Endodermal cell (in vitro differentiated cells): Measurements from ENCODE around the gene OR1M1. TPM values are rescaled to one million over a fixed set of nuclear protein-coding genes. Genes with fewer than 3 reads are reported as not detected.
"Not testable (repeated sequence)": the region's sequence is repeated elsewhere in the genome, so short reads cannot be mapped to it uniquely, and the experiment has no call there.

Experiments
- DNase-seq: peaks from one replicate; pipeline ENCODE4 v3.0.0-alpha.2; 2017
- H3K27ac ChIP-seq: 2 replicates; pipeline ENCODE4 v1.5.1; 2013; ENCODE audit warnings: mild to moderate bottlenecking, low read depth, low read length, moderate library complexity
- H3K27me3 ChIP-seq: 2 replicates; pipeline ENCODE4 v1.6.1; 2013; ENCODE audit warnings: mild to moderate bottlenecking, low read length, moderate library complexity; ENCODE audit not compliant: insufficient read depth, control insufficient read depth, poor library complexity, severe bottlenecking
- H3K36me3 ChIP-seq: 2 replicates; pipeline ENCODE4 v1.7.0; 2013; ENCODE audit warnings: mild to moderate bottlenecking, low read length, moderate library complexity; ENCODE audit not compliant: control insufficient read depth, insufficient read depth
- H3K4me1 ChIP-seq: one replicate; pipeline ENCODE4 v1.7.0; 2013; ENCODE audit warnings: low read length; ENCODE audit not compliant: control insufficient read depth, insufficient read depth
- H3K4me3 ChIP-seq: 2 replicates; pipeline ENCODE4 v1.5.1; 2013; ENCODE audit warnings: mild to moderate bottlenecking, low read length, moderate library complexity
- H3K9ac ChIP-seq: 2 replicates; pipeline ENCODE4 v1.6.1; 2013; ENCODE audit warnings: mild to moderate bottlenecking, low read length, moderate library complexity; ENCODE audit not compliant: poor library complexity, severe bottlenecking; ENCODE audit errors: extremely low read depth
- H3K9me3 ChIP-seq: 2 replicates; pipeline ENCODE4 v1.6.1; 2013; ENCODE audit warnings: mild to moderate bottlenecking, low read length, moderate library complexity; ENCODE audit not compliant: control insufficient read depth
- H3K27ac Mint-ChIP-seq: 2 replicates; pipeline ENCODE4 v1.8.0; 2020; ENCODE audit warnings: mixed read lengths
- H3K27me3 Mint-ChIP-seq: 2 replicates; pipeline ENCODE4 v1.8.0; 2021; ENCODE audit warnings: mild to moderate bottlenecking, mixed read lengths; ENCODE audit not compliant: insufficient read depth
- H3K36me3 Mint-ChIP-seq: 2 replicates; pipeline ENCODE4 v1.8.0; 2020; ENCODE audit warnings: low read depth, mixed read lengths
- H3K4me1 Mint-ChIP-seq: 2 replicates; pipeline ENCODE4 v1.8.0; 2020; ENCODE audit warnings: mixed read lengths
- H3K4me3 Mint-ChIP-seq: 2 replicates; pipeline ENCODE4 v1.8.0; 2020; ENCODE audit warnings: mild to moderate bottlenecking, moderate library complexity, mixed read lengths
- H3K9me3 Mint-ChIP-seq: 2 replicates; pipeline ENCODE4 v1.8.0; 2020; ENCODE audit warnings: mild to moderate bottlenecking, mixed read lengths
- WGBS, 2 experiments: methylation state at CpG; one replicate each; pipeline versions ENCODE4 v1.1.5 to v1.1.7; 2013; ENCODE audit warnings: missing lambda C conversion rate in 2 of 2, mixed read lengths in 1 of 2; ENCODE audit not compliant: insufficient coverage in 1 of 2, insufficient read length in 1 of 2; 5-methylcytosine and 5-hydroxymethylcytosine counted together
- total RNA-seq, 2 donors: library from RNA; stranded (reverse); fragmentation: NEBNext Ultra II Directional in 1 of 2; extraction: Animal tissue kit (Norgen Biotek cat#: 25700) in 1 of 2; gene quantifications; 2 replicates in 1 of 2; 3 replicates in 1 of 2; pipeline ENCODE4 v1.2.1, GENCODE V29; 2021
- TF ChIP-seq, protein P1 (sequence below): fragments of 200-600 bp; sonication (generic); conservative IDR thresholded peaks from 2 replicates; pipeline ENCODE4 v1.5.0; 2021; ENCODE audit warnings: antibody characterized with exemption, mild to moderate bottlenecking

Gene OR1M1
- total RNA-seq, 2 donors from 2014 or later = not detected

DNA sequence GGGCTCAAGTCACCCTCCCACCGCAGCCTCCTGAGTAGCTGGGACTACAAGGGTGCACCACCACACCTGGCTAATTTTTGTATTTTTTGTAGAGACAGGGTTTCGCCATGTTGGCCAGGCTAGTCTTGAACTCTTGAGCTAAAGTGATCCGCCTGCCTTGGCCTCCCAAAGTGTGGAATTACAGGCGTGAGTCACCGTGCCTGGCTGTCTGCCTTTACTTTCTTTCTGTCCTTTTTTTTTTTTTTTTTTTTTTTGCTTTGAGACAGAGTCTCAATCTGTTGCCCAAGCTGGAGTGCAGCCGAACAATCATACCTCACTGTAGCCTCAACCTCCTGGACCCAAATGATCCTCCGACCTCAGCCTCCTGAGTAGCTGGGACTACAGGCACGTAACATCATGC lies 25.0 kb upstream of the OR1M1 start:
- 92 to 100% methylated on average over 5 to 8 of the region's 8 CpGs for WGBS, 2 experiments
- DNase-seq = no peak
- no peak overlapping the region for H3K4me3 ChIP-seq
- H3K36me3 ChIP-seq = no peaks in the 10 kb centered on the region
- no peaks in the 10 kb centered on the region for H3K9me3 ChIP-seq
- no peak overlapping the region for H3K4me3 Mint-ChIP-seq
- no peak overlapping the region for H3K27ac ChIP-seq
- TF ChIP-seq, protein P1, sequence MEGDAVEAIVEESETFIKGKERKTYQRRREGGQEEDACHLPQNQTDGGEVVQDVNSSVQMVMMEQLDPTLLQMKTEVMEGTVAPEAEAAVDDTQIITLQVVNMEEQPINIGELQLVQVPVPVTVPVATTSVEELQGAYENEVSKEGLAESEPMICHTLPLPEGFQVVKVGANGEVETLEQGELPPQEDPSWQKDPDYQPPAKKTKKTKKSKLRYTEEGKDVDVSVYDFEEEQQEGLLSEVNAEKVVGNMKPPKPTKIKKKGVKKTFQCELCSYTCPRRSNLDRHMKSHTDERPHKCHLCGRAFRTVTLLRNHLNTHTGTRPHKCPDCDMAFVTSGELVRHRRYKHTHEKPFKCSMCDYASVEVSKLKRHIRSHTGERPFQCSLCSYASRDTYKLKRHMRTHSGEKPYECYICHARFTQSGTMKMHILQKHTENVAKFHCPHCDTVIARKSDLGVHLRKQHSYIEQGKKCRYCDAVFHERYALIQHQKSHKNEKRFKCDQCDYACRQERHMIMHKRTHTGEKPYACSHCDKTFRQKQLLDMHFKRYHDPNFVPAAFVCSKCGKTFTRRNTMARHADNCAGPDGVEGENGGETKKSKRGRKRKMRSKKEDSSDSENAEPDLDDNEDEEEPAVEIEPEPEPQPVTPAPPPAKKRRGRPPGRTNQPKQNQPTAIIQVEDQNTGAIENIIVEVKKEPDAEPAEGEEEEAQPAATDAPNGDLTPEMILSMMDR = no peak
- no peaks in the 10 kb centered on the region for H3K9me3 Mint-ChIP-seq
- H3K27me3 Mint-ChIP-seq = no peaks in the 10 kb centered on the region
- H3K36me3 Mint-ChIP-seq = no peaks in the 10 kb centered on the region
- no peaks in the 10 kb centered on the region for H3K4me1 ChIP-seq
- H3K9ac ChIP-seq = no peak overlapping the region
- H3K27ac Mint-ChIP-seq = no peak overlapping the region
- H3K4me1 Mint-ChIP-seq = peaks cover 11% of the 10 kb centered on the region
- no peaks in the 10 kb centered on the region for H3K27me3 ChIP-seq

DNA sequence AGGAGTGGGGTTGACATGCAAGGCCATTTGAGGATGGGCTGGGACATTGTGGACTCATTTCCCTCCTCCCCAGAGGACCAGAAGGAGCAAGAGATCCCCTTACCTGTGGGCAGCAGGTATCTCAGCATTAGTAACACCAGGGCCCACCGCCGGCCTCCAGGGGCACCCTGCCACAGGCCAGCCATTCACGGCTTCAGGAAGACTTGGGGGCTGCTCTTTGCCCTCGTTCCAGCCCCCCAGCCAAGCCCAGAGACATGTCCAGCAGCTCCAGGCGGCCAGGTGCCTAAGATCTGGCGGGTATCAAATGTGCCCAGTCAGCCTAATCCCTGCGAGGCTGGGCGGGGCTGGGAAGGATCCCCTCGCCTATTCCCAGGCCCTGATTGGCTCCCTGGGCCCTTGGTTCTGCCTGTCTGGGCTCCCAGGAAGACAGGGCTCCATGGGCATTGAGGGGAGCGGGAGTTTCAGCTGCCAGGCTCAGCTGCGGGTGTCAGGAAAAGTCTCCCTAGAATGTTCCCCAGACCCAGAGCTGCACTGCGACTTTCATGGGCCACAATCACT lies 21.3 kb upstream of the OR1M1 start:
- Histone ChIP-seq H3K9ac (no peak overlapping the region), H3K9me3 (no peaks in the 10 kb centered on the region), H3K4me1 (no peaks in the 10 kb centered on the region), H3K27ac (no peak overlapping the region), H3K27me3 (no peaks in the 10 kb centered on the region), H3K4me3 (no peak overlapping the region), H3K36me3 (no peaks in the 10 kb centered on the region)
- H3K27me3 Mint-ChIP-seq = no peaks in the 10 kb centered on the region
- H3K36me3 Mint-ChIP-seq = no peaks in the 10 kb centered on the region
- peak; percentile 74 for DNase-seq
- WGBS, 2 experiments = 81 to 83% methylated on average over 5 to 12 of the region's 12 CpGs
- no peak overlapping the region for H3K4me3 Mint-ChIP-seq
- TF ChIP-seq, protein P1 = no peak
- peaks cover 7% of the 10 kb centered on the region for H3K4me1 Mint-ChIP-seq
- H3K27ac Mint-ChIP-seq = peak overlapping the region; percentile 35
- H3K9me3 Mint-ChIP-seq = no peaks in the 10 kb centered on the region

DNA sequence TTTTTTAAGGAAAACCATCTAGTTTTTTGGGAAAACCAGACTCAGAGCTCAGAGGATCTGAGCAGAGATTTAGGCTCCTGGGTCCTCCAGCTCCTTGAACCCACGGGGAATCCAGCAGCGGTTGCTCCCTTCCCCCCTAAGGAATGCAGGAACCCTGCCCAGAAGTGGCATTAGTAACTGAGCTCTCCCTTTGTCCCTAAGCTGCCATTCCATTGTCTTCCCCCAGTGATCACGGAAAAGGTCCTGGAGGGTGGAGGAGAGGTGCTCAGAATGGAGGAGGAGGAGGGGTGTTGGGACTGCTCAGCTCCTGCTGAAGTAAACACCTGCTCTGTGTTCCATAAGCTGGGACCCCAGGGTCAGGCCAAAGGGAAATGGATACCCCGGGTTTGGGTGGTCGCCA lies 16.8 kb upstream of the OR1M1 start:
- Mint-ChIP-seq H3K4me1 (peaks cover 13% of the 10 kb centered on the region), H3K27me3 (no peaks in the 10 kb centered on the region), H3K4me3 (no peak overlapping the region), H3K9me3 (no peaks in the 10 kb centered on the region), H3K36me3 (no peaks in the 10 kb centered on the region), H3K27ac (peak overlapping the region; percentile 85)
- H3K9me3 ChIP-seq = no peaks in the 10 kb centered on the region
- H3K27ac ChIP-seq = no peak overlapping the region
- H3K27me3 ChIP-seq = no peaks in the 10 kb centered on the region
- no peaks in the 10 kb centered on the region for H3K4me1 ChIP-seq
- peak; percentile 84 for DNase-seq
- WGBS, 2 experiments = 41 to 60% methylated on average over 1 to 5 of the region's 5 CpGs
- no peaks in the 10 kb centered on the region for H3K36me3 ChIP-seq
- TF ChIP-seq, protein P1 = no peak
- H3K9ac ChIP-seq = no peak overlapping the region
- H3K4me3 ChIP-seq = no peak overlapping the region

DNA sequence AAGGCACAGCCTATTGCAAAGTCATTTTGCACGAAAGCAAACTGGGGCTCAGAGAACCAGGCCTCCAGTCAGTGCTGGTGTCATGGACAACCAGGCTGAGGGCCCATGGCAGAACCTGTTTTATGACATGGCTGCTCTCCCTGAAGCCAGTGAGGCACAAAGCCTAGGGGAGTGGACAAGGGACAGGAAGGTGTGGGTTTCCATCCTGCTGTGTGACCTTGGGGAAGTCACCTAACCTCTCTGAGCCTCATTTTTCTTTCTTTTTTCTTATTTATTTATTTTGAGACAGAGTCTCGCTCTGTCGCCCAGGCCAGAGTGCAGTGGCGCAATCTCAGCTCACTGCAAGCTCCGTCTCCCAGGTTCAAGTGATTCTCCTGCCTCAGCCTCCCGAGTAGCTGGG lies 15.1 kb upstream of the OR1M1 start:
- not testable (repeated sequence) for H3K36me3 ChIP-seq, H3K27ac Mint-ChIP-seq, H3K36me3 Mint-ChIP-seq, H3K9ac ChIP-seq, H3K4me1 ChIP-seq, H3K27me3 Mint-ChIP-seq, DNase-seq, H3K4me3 Mint-ChIP-seq, H3K9me3 ChIP-seq, H3K27ac ChIP-seq, H3K27me3 ChIP-seq, H3K9me3 Mint-ChIP-seq, H3K4me3 ChIP-seq
- 87 to 93% methylated on average over 6 of the region's 6 CpGs for WGBS, 2 experiments
- peaks cover 22% of the 10 kb centered on the region for H3K4me1 Mint-ChIP-seq
